ENCODE measurements around the gene HLA-DOB.
"Not testable (repeated sequence)": the region's sequence is repeated elsewhere in the genome, so short reads cannot be mapped to it uniquely, and the experiment has no call there.

The HLA-DOB gene

GRCh38 chr6:32807020-32807580 lies 9.7 kb downstream of the HLA-DOB start:
- DNase-seq (ENCODE audit: low read depth) = no peak

GRCh38 chr6:32805404-32805803 lies 11.4 kb downstream of the HLA-DOB start:
- DNase-seq (ENCODE audit: low read depth) = not testable (repeated sequence)

GRCh38 chr6:32803416-32803815 lies 13.4 kb downstream of the HLA-DOB start:
- DNase-seq (ENCODE audit: low read depth) = no peak

GRCh38 chr6:32799740-32800139 lies 17.1 kb downstream of the HLA-DOB start:
- no peak for DNase-seq (ENCODE audit: low read depth)

GRCh38 chr6:32799168-32799567 lies 17.6 kb downstream of the HLA-DOB start:
- DNase-seq (ENCODE audit: low read depth) = no peak

GRCh38 chr6:32796848-32797776 lies 19.7 kb downstream of the HLA-DOB start:
- DNase-seq (ENCODE audit: low read depth) = peak; percentile 67

GRCh38 chr6:32794510-32794909 lies 22.3 kb downstream of the HLA-DOB start:
- DNase-seq (ENCODE audit: low read depth) = no peak

- DNase-seq (ENCODE audit: low read depth) = no peak
Observed at GRCh38 chr6:32792901-32793435, 23.8 kb downstream of the HLA-DOB start.

GRCh38 chr6:32790306-32790705 lies 26.5 kb downstream of the HLA-DOB start:
- no peak for DNase-seq (ENCODE audit: low read depth)

GRCh38 chr6:32785781-32786533 lies 30.8 kb downstream of the HLA-DOB start:
- no peak for DNase-seq (ENCODE audit: low read depth)

GRCh38 chr6:32782923-32783322 lies 33.9 kb downstream of the HLA-DOB start:
- not testable (repeated sequence) for DNase-seq (ENCODE audit: low read depth)

GRCh38 chr6:32779036-32779435 lies 37.8 kb downstream of the HLA-DOB start:
- DNase-seq (ENCODE audit: low read depth) = no peak

- DNase-seq (ENCODE audit: low read depth) = no peak
Observed at GRCh38 chr6:32775071-32775470, 41.7 kb downstream of the HLA-DOB start.

- no peak for DNase-seq (ENCODE audit: low read depth)
Observed at GRCh38 chr6:32774426-32774825, 42.4 kb downstream of the HLA-DOB start.

GRCh38 chr6:32772656-32773055 lies 44.1 kb downstream of the HLA-DOB start:
- no peak for DNase-seq (ENCODE audit: low read depth)

- no peak for DNase-seq (ENCODE audit: low read depth)
Observed at GRCh38 chr6:32764048-32764447, 52.8 kb downstream of the HLA-DOB start.

- DNase-seq (ENCODE audit: low read depth) = no peak
Observed at GRCh38 chr6:32763421-32763820, 53.4 kb downstream of the HLA-DOB start, which contains the start of gene HLA-DQB2. TSS of gene HLA-DQB2 (minus strand) at chr6:32763532. CDS start at chr6:32763470, 62 bp downstream.
